GM12892 (cell line): Measurements from ENCODE around the gene IER3IP1.

ENCODE experiments used
- POLR2A ChIP-seq: IDR thresholded peaks from 2 replicates; pipeline ENCODE4 v1.6.1; 2011; ENCODE audit warnings: low read depth, low read length, control low read depth
- POLR2AphosphoS5 ChIP-seq: IDR thresholded peaks from 2 replicates; pipeline ENCODE4 v1.6.1; 2011; ENCODE audit warnings: low read depth, low read length, control low read depth
- TAF1 ChIP-seq: IDR thresholded peaks from 2 replicates; pipeline ENCODE4 v1.6.1; 2011; ENCODE audit warnings: low read depth, mild to moderate bottlenecking, control low read depth, low read length, borderline replicate concordance

- peak; percentile 87 for TF ChIP-seq POLR2A
- TF ChIP-seq POLR2AphosphoS5 = peak; percentile 84
- peak; percentile 71 for TF ChIP-seq TAF1
These were observed 25.9 kb downstream of the IER3IP1 start, which contains the start of gene HDHD2 for GRCh38 chr18:47150029-47150823.
